Smooth muscle cell (in vitro differentiated cells): Measurements from ENCODE around the gene ST7L. TPM values are rescaled to one million over a fixed set of nuclear protein-coding genes. Genes with fewer than 3 reads are reported as not detected.

ENCODE experiments used
- DNase-seq: peaks from one replicate; lab custom pipeline; 2025; ENCODE audit not compliant: unreplicated experiment; lab: John Stamatoyannopoulos, UW
- H2AFZ ChIP-seq: fragments of 200-600 bp; sonication (generic); 2 replicates; pipeline ENCODE4 v1.6.0; 2016; ENCODE audit warnings: antibody characterized with exemption, low read depth, mild to moderate bottlenecking
- H3F3A ChIP-seq: fragments of 200-600 bp; sonication (generic); 2 replicates; pipeline ENCODE4 v1.6.0; 2017; ENCODE audit warnings: antibody characterized with exemption, low read depth
- H3K27ac ChIP-seq: fragments of 200-600 bp; sonication (generic); 2 replicates; pipeline ENCODE4 v1.5.1; 2016; ENCODE audit warnings: low read depth, mild to moderate bottlenecking
- H3K27me3 ChIP-seq: fragments of 200-600 bp; sonication (generic); 2 replicates; pipeline ENCODE4 v1.6.1; 2016; ENCODE audit warnings: low read depth, mild to moderate bottlenecking
- H3K36me3 ChIP-seq: fragments of 200-600 bp; sonication (generic); 2 replicates; pipeline ENCODE4 v1.5.1; 2016; ENCODE audit warnings: low read depth
- H3K4me1 ChIP-seq: fragments of 200-600 bp; sonication (generic); 2 replicates; pipeline ENCODE4 v1.5.1; 2016; ENCODE audit warnings: low read depth
- H3K4me2 ChIP-seq: fragments of 200-600 bp; sonication (generic); 2 replicates; pipeline ENCODE4 v1.6.0; 2016; ENCODE audit warnings: mild to moderate bottlenecking
- H3K4me3 ChIP-seq: fragments of 200-600 bp; sonication (generic); 2 replicates; pipeline ENCODE4 v1.5.1; 2016; ENCODE audit warnings: mild to moderate bottlenecking
- H3K79me2 ChIP-seq: fragments of 200-600 bp; sonication (generic); 2 replicates; pipeline ENCODE4 v1.6.0; 2016; ENCODE audit warnings: low read depth, mild to moderate bottlenecking
- H3K9ac ChIP-seq: fragments of 200-600 bp; sonication (generic); 2 replicates; pipeline ENCODE4 v1.6.0; 2016; ENCODE audit warnings: low read depth
- H3K9me3 ChIP-seq: fragments of 200-600 bp; sonication (generic); replicated peaks from 2 replicates; pipeline ENCODE4 v1.5.1; 2016; ENCODE audit warnings: low read depth
- H4K20me1 ChIP-seq: fragments of 200-600 bp; sonication (generic); 2 replicates; pipeline ENCODE4 v1.6.0; 2016; ENCODE audit warnings: low read depth
- CTCF ChIP-seq: fragments of 200-600 bp; sonication (generic); IDR thresholded peaks from 2 replicates; pipeline ENCODE4 v1.5.1; 2017; ENCODE audit warnings: borderline replicate concordance, mild to moderate bottlenecking, antibody characterized with exemption; ENCODE audit not compliant: insufficient read depth, poor library complexity, severe bottlenecking
- WGBS: methylation state at CpG from one replicate; pipeline ENCODE4 v1.1.7; 2016; ENCODE audit warnings: low lambda C conversion rate; 5-methylcytosine and 5-hydroxymethylcytosine counted together
- polyA plus RNA-seq: library from polyadenylated mRNA; unstranded; fragments of >200 nt; fragmentation: Nextera tagmentation; extraction: Ambion mirVana; gene quantifications from 2 replicates; pipeline ENCODE4 v1.2.1, GENCODE V29; 2016
- total RNA-seq: library from RNA; depleted of rRNA; stranded (reverse); fragments of >200 nt; gene quantifications from 2 replicates; pipeline ENCODE4 v1.2.3, GENCODE V29; 2014

ST7L gene
- total and polyA plus RNA-seq, 2 experiments from 2014 or later = 11.8 to 28.0 TPM

- H3K79me2 ChIP-seq = no peaks in the 10 kb centered on the region
- no peak overlapping the region for H3K4me2 ChIP-seq
- H3K27me3 ChIP-seq = peaks cover 42% of the 10 kb centered on the region
- H3K36me3 ChIP-seq = no peaks in the 10 kb centered on the region
- no peak overlapping the region for H3K9ac ChIP-seq
- 17% methylated on average over 2 of the region's 2 CpGs for WGBS
- no peaks in the 10 kb centered on the region for H3F3A ChIP-seq
- no peak overlapping the region for H2AFZ ChIP-seq
- no peak for DNase-seq
- no peak overlapping the region for H3K27ac ChIP-seq
- H4K20me1 ChIP-seq = no peaks in the 10 kb centered on the region
- TF ChIP-seq CTCF = no peak
- H3K4me1 ChIP-seq = peaks cover 17% of the 10 kb centered on the region
- H3K9me3 ChIP-seq = no peaks in the 10 kb centered on the region
- H3K4me3 ChIP-seq = no peak overlapping the region
Observed at GRCh38 chr1:112511897-112512296, 107.0 kb downstream of the ST7L start.

- no peaks in the 10 kb centered on the region for H3K36me3 ChIP-seq
- no peak for DNase-seq
- no peak overlapping the region for H3K27ac ChIP-seq
- TF ChIP-seq CTCF = no peak
- H3F3A ChIP-seq = no peaks in the 10 kb centered on the region
- H3K9ac ChIP-seq = no peak overlapping the region
- peaks cover 49% of the 10 kb centered on the region for H3K27me3 ChIP-seq
- H2AFZ ChIP-seq = no peak overlapping the region
- H3K9me3 ChIP-seq = no peaks in the 10 kb centered on the region
- H3K4me3 ChIP-seq = no peak overlapping the region
- H3K79me2 ChIP-seq = no peaks in the 10 kb centered on the region
- peaks cover 8% of the 10 kb centered on the region for H3K4me1 ChIP-seq
- H4K20me1 ChIP-seq = no peaks in the 10 kb centered on the region
- WGBS = 37% methylated on average over 7 of the region's 7 CpGs
- no peak overlapping the region for H3K4me2 ChIP-seq
Observed at GRCh38 chr1:112510340-112510739, 108.6 kb downstream of the ST7L start.

GRCh38 chr1:112509660-112510178, 109.2 kb downstream of the ST7L start:
- 21% methylated on average over 16 of the region's 16 CpGs for WGBS
- peaks cover 4% of the 10 kb centered on the region for H3K4me1 ChIP-seq

More at GRCh38 chr1:112509660-112510178, 109.2 kb downstream of the ST7L start:
- Histone ChIP-seq H3K36me3 (no peaks in the 10 kb centered on the region), H2AFZ (no peak overlapping the region), H3K27me3 (peaks cover 55% of the 10 kb centered on the region), H3K27ac (no peak overlapping the region), H3K79me2 (no peaks in the 10 kb centered on the region), H4K20me1 (no peaks in the 10 kb centered on the region), H3F3A (no peaks in the 10 kb centered on the region), H3K4me2 (no peak overlapping the region), H3K9ac (no peak overlapping the region), H3K4me3 (peak overlapping the region; percentile 45), H3K9me3 (no peaks in the 10 kb centered on the region)
- TF ChIP-seq CTCF = no peak
- no peak for DNase-seq
